GF-D8 (cell line): ENCODE data around the gene PTGES3L.
"Not testable (repeated sequence)": the region's sequence is repeated elsewhere in the genome, so short reads cannot be mapped to it uniquely, and the experiment has no call there.

ENCODE experiments used
- DNase-seq: peaks from one replicate; lab custom pipeline; 2025; lab: John Stamatoyannopoulos, UW

PTGES3L gene

DNA sequence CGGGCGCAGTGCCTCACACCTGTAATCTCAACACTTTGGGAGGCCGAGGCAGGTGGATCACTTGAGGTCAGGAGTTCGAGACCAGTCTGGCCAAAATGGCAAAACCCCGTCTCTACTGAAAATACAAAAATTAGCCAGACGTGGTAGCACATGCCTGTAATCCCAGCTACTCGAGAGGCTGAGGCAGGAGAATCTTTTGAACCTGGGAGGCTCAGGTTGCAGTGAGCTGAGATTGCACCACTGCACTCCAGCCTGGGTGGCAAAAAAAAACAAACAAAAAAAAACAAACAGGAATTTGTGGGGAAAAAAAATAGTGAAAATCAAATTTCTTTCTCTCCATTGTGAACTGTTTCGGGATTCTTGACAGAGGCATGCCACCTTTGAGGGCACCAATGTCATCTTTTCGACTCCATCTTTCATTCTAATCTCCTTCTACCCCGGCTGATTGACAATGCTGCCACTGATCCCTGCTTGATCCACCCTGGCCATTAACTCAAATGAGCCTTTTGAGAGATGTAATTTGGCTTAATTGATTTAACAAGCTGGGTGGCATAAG, 60.3 kb downstream of the PTGES3L start:
- DNase-seq: not testable (repeated sequence)

DNA sequence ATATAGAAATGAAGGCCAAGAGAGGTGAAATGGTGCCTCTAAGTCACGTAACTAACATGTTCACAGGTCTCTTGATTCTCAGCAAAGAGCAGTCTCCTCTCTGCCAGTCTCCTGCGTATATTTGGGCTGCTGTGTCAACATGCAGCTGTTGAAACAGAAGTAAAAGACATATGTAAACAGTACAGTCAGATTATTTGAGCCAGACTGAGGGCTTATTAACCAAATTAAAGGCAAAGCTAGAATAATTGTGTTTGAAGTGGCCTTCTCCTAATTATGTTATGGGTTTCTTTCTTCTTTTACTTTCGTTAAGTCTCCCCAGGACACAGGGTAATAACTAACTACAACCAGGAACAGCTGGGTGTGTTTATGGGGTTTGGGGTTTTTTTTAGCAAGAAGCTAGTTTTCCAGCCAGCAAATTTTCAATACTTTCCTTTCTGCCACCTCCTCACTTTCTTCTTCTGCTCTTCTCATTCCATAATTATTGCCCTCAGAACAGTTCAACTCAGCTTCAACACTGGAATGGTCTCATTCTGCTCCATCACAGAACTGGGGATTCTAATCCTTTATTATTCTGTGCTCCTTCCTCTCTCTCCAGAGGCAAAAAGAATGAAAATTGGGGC, 60.9 kb downstream of the PTGES3L start:
- DNase-seq: no peak
